SK-N-SH treated with all-trans-retinoic acid at 6 μM for 48 hours (cell line): Measurements from ENCODE around the gene CPT1A.

Source experiments
- ATAC-seq: fragments of 200-7000 bp; cut with Tn5 transposase; 3 replicates; pipeline ENCODE4 v1.9.1; 2020; ENCODE audit warnings: mild to moderate bottlenecking, moderate library complexity
- ARNTL ChIP-seq: fragments of 450-650 bp; formaldehyde crosslinking; IDR thresholded peaks from 2 replicates; pipeline ENCODE4 v1.5.0; 2020; ENCODE audit warnings: low read depth, mild to moderate bottlenecking, moderate library complexity, borderline replicate concordance
- BACH2 ChIP-seq: fragments of 250-450 bp; sonication (Bioruptor Pico); IDR thresholded peaks from 2 replicates; pipeline ENCODE4 v1.9.0; 2021; ENCODE audit warnings: mild to moderate bottlenecking, borderline replicate concordance
- CSDC2 ChIP-seq: fragments of 250-450 bp; sonication (Bioruptor Pico); IDR thresholded peaks from 2 replicates; pipeline ENCODE4 v1.5.0; 2020; ENCODE audit warnings: mild to moderate bottlenecking, moderate library complexity
- CSRNP3 ChIP-seq: fragments of 250-450 bp; sonication (Bioruptor Pico); IDR thresholded peaks from 2 replicates; pipeline ENCODE4 v1.5.1; 2021; ENCODE audit warnings: mild to moderate bottlenecking, moderate library complexity
- ESRRG ChIP-seq: fragments of 250-450 bp; sonication (Bioruptor Pico); IDR thresholded peaks from 2 replicates; pipeline ENCODE4 v1.6.1; 2021; ENCODE audit warnings: mild to moderate bottlenecking
- GLIS3 ChIP-seq: fragments of 250-450 bp; sonication (Bioruptor Pico); IDR thresholded peaks from 2 replicates; pipeline ENCODE4 v1.5.0; 2020; ENCODE audit warnings: mild to moderate bottlenecking, moderate library complexity
- ISL1 ChIP-seq: fragments of 250-450 bp; sonication (Bioruptor Pico); IDR thresholded peaks from 2 replicates; pipeline ENCODE4 v2.1.2; 2022; ENCODE audit warnings: mild to moderate bottlenecking, moderate library complexity
- OSR1 ChIP-seq: fragments of 250-450 bp; sonication (Bioruptor Pico); IDR thresholded peaks from 2 replicates; pipeline ENCODE4 v1.8.0; 2022; ENCODE audit warnings: moderate library complexity, mild to moderate bottlenecking, inconsistent platforms
- PATZ1 ChIP-seq: fragments of 250-450 bp; sonication (Bioruptor Pico); IDR thresholded peaks from 2 replicates; pipeline ENCODE4 v1.8.0; 2020; ENCODE audit warnings: mild to moderate bottlenecking, moderate library complexity, borderline replicate concordance
- POU6F1 ChIP-seq: fragments of 250-450 bp; sonication (Bioruptor Pico); IDR thresholded peaks from 2 replicates; pipeline ENCODE4 v1.8.0; 2021; ENCODE audit warnings: low read depth, mild to moderate bottlenecking, moderate library complexity, borderline replicate concordance
- PPARA ChIP-seq: fragments of 250-450 bp; sonication (Bioruptor Pico); IDR thresholded peaks from 2 replicates; pipeline ENCODE4 v1.5.0; 2020; ENCODE audit warnings: mild to moderate bottlenecking, borderline replicate concordance
- RARB ChIP-seq: fragments of 250-450 bp; sonication (Bioruptor Pico); IDR thresholded peaks from 2 replicates; pipeline ENCODE4 v1.8.0; 2021; ENCODE audit warnings: mild to moderate bottlenecking, moderate library complexity
- TCF4 ChIP-seq: fragments of 250-450 bp; sonication (Bioruptor Pico); IDR thresholded peaks from 2 replicates; pipeline ENCODE4 v1.8.0; 2021; ENCODE audit warnings: mild to moderate bottlenecking, moderate library complexity, borderline replicate concordance
- TOX ChIP-seq: fragments of 250-450 bp; sonication (Bioruptor Pico); IDR thresholded peaks from 2 replicates; pipeline ENCODE4 v1.8.0; 2021; ENCODE audit warnings: mild to moderate bottlenecking, moderate library complexity, borderline replicate concordance
- TSHZ2 ChIP-seq: fragments of 250-450 bp; sonication (Bioruptor Pico); IDR thresholded peaks from 2 replicates; pipeline ENCODE4 v1.5.0; 2020; ENCODE audit warnings: mild to moderate bottlenecking, moderate library complexity
- ZC3H10 ChIP-seq: fragments of 250-450 bp; sonication (Bioruptor Pico); IDR thresholded peaks from 2 replicates; pipeline ENCODE4 v1.5.1; 2021; ENCODE audit warnings: mild to moderate bottlenecking, moderate library complexity
- ZFP3 ChIP-seq: fragments of 250-450 bp; sonication (Bioruptor Pico); IDR thresholded peaks from 2 replicates; pipeline ENCODE4 v1.5.0; 2020; ENCODE audit warnings: mild to moderate bottlenecking, moderate library complexity
- ZNF565 ChIP-seq: fragments of 450-650 bp; formaldehyde crosslinking; conservative IDR thresholded peaks from 2 replicates; pipeline ENCODE4 v1.5.0; 2020; ENCODE audit warnings: low read depth, mild to moderate bottlenecking, moderate library complexity
- ZNF70 ChIP-seq: fragments of 450-650 bp; formaldehyde crosslinking; IDR thresholded peaks from 2 replicates; pipeline ENCODE4 v1.5.0; 2020; ENCODE audit warnings: mild to moderate bottlenecking, moderate library complexity
- ZNF8 ChIP-seq: fragments of 450-650 bp; formaldehyde crosslinking; IDR thresholded peaks from 2 replicates; pipeline ENCODE4 v1.5.0; 2020; ENCODE audit warnings: mild to moderate bottlenecking, moderate library complexity

CPT1A gene

GRCh38 chr11:68854273-68854958 lies 12.7 kb upstream of the CPT1A start:
- no peak for ATAC-seq
- TF ChIP-seq ISL1 (CRISPR knock-in tag) (no peak), CSRNP3 (no peak), BACH2 (CRISPR knock-in tag) (no peak), ARNTL (no peak), CSDC2 (CRISPR knock-in tag) (no peak), POU6F1 (CRISPR knock-in tag) (no peak), GLIS3 (CRISPR knock-in tag) (no peak), ZNF565 (CRISPR knock-in tag) (no peak), RARB (CRISPR knock-in tag) (no peak)

GRCh38 chr11:68852628-68853027 lies 10.9 kb upstream of the CPT1A start:
- no peak for ATAC-seq
- TF ChIP-seq TOX (CRISPR knock-in tag): no peak
- TF ChIP-seq ZNF70 (CRISPR knock-in tag): no peak
- TF ChIP-seq CSDC2 (CRISPR knock-in tag): no peak
- no peak for TF ChIP-seq ZFP3 (CRISPR knock-in tag)
- TF ChIP-seq PATZ1: no peak
- TF ChIP-seq PPARA (CRISPR knock-in tag): no peak
- no peak for TF ChIP-seq TCF4 (CRISPR knock-in tag)
- TF ChIP-seq GLIS3 (CRISPR knock-in tag): no peak
- no peak for TF ChIP-seq ARNTL
- no peak for TF ChIP-seq CSRNP3
- no peak for TF ChIP-seq RARB (CRISPR knock-in tag)
- TF ChIP-seq BACH2 (CRISPR knock-in tag): no peak
- TF ChIP-seq, all 23 proteins: peak for 0

GRCh38 chr11:68848429-68848828 lies 6.7 kb upstream of the CPT1A start:
- ATAC-seq: no peak

GRCh38 chr11:68847395-68847794 lies 5.7 kb upstream of the CPT1A start:
- ATAC-seq: no peak
- TF ChIP-seq PPARA (CRISPR knock-in tag): no peak
- TF ChIP-seq TCF4 (CRISPR knock-in tag): no peak
- no peak for TF ChIP-seq TSHZ2 (CRISPR knock-in tag)
- no peak for TF ChIP-seq BACH2 (CRISPR knock-in tag)
- TF ChIP-seq ZC3H10: no peak
- no peak for TF ChIP-seq ZNF8 (CRISPR knock-in tag)
- no peak for TF ChIP-seq PATZ1
- no peak for TF ChIP-seq OSR1 (CRISPR knock-in tag)
- TF ChIP-seq ESRRG (CRISPR knock-in tag): no peak

More at GRCh38 chr11:68848429-68848828, 6.7 kb upstream of the CPT1A start:
- TF ChIP-seq ESRRG (CRISPR knock-in tag) (no peak), CSRNP3 (no peak), TCF4 (CRISPR knock-in tag) (no peak), TOX (CRISPR knock-in tag) (no peak)
